SK-N-MC (cell line): ENCODE results near the gene CDH4.

Source experiments
- EZH2 ChIP-seq: fragments of 200-600 bp; sonication (generic); IDR thresholded peaks from one replicate; pipeline ENCODE4 v1.6.1; 2017; ENCODE audit warnings: antibody characterized with exemption
- POLR2AphosphoS5 ChIP-seq: IDR thresholded peaks from 2 replicates; pipeline ENCODE4 v1.6.1; 2012; ENCODE audit warnings: mild to moderate bottlenecking, low read depth, low read length, borderline replicate concordance

GRCh38 chr20:61884571-61885389 lies 632.7 kb downstream of the CDH4 start:
- TF ChIP-seq EZH2 (no peak), POLR2AphosphoS5 (no peak)
